HAP-1 (cell line): ENCODE results near the gene ZNF75A.

ENCODE experiments used
- DNase-seq, 2 experiments: peaks; one replicate each; pipeline ENCODE4 v3.0.0-alpha.2; 2016 to 2020; ENCODE audit warnings: low spot score in 2 of 2
- H3K27me3 ChIP-seq: fragments of 250-450 bp; sonication (Bioruptor Pico); 2 replicates; pipeline ENCODE4 v1.5.1; 2020; ENCODE audit warnings: low read depth, mild to moderate bottlenecking, moderate library complexity
- H3K36me3 ChIP-seq: fragments of 250-450 bp; sonication (Bioruptor Pico); replicated peaks from 2 replicates; pipeline ENCODE4 v1.5.1; 2020; ENCODE audit warnings: mild to moderate bottlenecking
- H3K4me1 ChIP-seq: fragments of 250-450 bp; sonication (Bioruptor Pico); 2 replicates; pipeline ENCODE4 v1.5.1; 2020; ENCODE audit warnings: mild to moderate bottlenecking
- H3K4me3 ChIP-seq: fragments of 250-450 bp; sonication (Bioruptor Pico); 2 replicates; pipeline ENCODE4 v1.5.1; 2020; ENCODE audit warnings: mild to moderate bottlenecking, moderate library complexity
- H3K9me3 ChIP-seq: fragments of 250-450 bp; sonication (Bioruptor Pico); 2 replicates; pipeline ENCODE4 v1.5.1; 2020; ENCODE audit warnings: mild to moderate bottlenecking, moderate library complexity
- in situ Hi-C: fragments of 300-500 bp; cut with MboI; formaldehyde crosslinking; loops from 3 replicates; pipeline ENCODE4 v1.14.3; 2020; ENCODE audit warnings: low sequenced_read_pairs, inconsistent platforms, mixed read lengths

The ZNF75A gene

GRCh38 chr16:3364774-3365427 lies 59.6 kb downstream of the ZNF75A start:
- Histone ChIP-seq H3K27me3 (peaks cover 6% of the 10 kb centered on the region), H3K36me3 (no peaks in the 10 kb centered on the region), H3K4me1 (no peaks in the 10 kb centered on the region), H3K4me3 (no peak overlapping the region), H3K9me3 (no peaks in the 10 kb centered on the region; the same call in 1 of the 2 replicates)
- DNase-seq: no peak
- in situ Hi-C loops: no loop called here
